ENCODE measurements around the gene FBF1. TPM values are rescaled to one million over a fixed set of nuclear protein-coding genes. Genes with fewer than 3 reads are reported as not detected.

Gene FBF1
- total and polyA plus RNA-seq, 9 of the 15 experiments (the other 6 are each of a cell fraction or from before 2014, with no cell fraction given): 0.46 to 14.9 (median 7.5) TPM

DNA sequence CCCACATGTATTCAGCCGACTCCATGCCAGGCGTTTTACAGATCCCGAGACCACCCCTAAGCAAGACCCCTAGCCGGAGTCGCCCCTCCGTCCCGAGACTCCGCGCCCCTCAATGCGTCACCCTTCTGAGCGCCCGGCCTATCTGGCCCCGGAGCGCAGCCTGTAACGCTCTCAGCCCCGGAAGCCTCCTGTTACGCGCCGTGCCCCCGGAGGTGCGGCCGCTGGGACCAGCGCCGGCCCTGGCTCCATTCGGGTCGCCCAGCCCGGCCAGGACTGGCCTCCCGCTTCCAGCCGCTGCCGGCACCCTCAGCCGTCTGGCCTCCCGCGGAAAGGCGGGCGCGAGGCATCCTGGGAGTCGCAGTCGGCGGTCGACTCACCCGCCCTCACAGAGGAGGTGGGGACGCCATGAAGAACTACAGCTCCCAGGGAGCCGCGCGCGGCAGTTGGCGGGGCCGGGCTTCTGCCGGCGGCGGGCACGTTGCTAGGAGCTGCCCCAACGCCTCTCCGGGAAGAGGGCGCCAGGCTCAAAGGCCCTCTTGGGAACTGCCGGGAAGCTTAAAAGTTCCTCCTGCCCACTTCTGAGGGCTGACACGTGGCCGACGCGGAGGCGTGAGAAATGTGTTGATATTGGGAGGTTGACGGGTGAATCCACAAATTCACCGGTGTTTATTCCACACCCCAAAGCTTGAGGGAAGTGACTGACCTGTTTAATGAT, at the start of gene FBF1 (continued):
- TF ChIP-seq, protein P1, sequence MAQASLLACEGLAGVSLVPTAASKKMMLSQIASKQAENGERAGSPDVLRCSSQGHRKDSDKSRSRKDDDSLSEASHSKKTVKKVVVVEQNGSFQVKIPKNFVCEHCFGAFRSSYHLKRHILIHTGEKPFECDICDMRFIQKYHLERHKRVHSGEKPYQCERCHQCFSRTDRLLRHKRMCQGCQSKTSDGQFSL (CRISPR knock-in tag; IDR thresholded peaks at IDR 0.05): no peak
- TF ChIP-seq, protein P1 (tag; IDR thresholded peaks at IDR 0.05): no peak
- TF ChIP-seq SP2 (IDR thresholded peaks at IDR 0.05; ENCODE audit: extremely low read depth, low read depth, low read length, poor library complexity, severe bottlenecking) (no peak), ZBTB8A (IDR thresholded peaks at IDR 0.05; ENCODE audit: partially characterized antibody) (no peak), ZSCAN32 (CRISPR knock-in tag; IDR thresholded peaks at IDR 0.05) (no peak), SRSF1 (IDR thresholded peaks at IDR 0.05; ENCODE audit: low read depth, low read length) (0 out of 2 replicates have a peak, but pooled peaks have one; percentile 74), TBP (optimal IDR thresholded peaks at IDR 0.05; ENCODE audit: low read depth, low read length) (peak; percentile 93), ATF1 (CRISPR knock-in tag; IDR thresholded peaks at IDR 0.05) (no peak), ATF1 (tag; IDR thresholded peaks at IDR 0.05) (peak; percentile 68), BRCA1 (IDR thresholded peaks at IDR 0.05) (no peak), BRCA1 (CRISPR knock-in tag; IDR thresholded peaks at IDR 0.05) (no peak), ZNF507 (tag; conservative IDR thresholded peaks at IDR 0.05) (no peak), NR3C1 (CRISPR knock-in tag; IDR thresholded peaks at IDR 0.05) (peak; percentile 65; the same call in 1 of the 2 replicates), SLC30A9 (CRISPR knock-in tag; IDR thresholded peaks at IDR 0.05) (no peak), ZNF830 (CRISPR knock-in tag; IDR thresholded peaks at IDR 0.05) (no peak), PHF20 (IDR thresholded peaks at IDR 0.05; ENCODE audit: partially characterized antibody) (peak; percentile 90), ZC3H4 (CRISPR knock-in tag; IDR thresholded peaks at IDR 0.05; ENCODE audit: borderline replicate concordance) (no peak), TAF1 (IDR thresholded peaks at IDR 0.05; ENCODE audit: control insufficient read depth, extremely low read depth, insufficient read depth, low read length, severe bottlenecking) (peak; percentile 92), CBX5 (IDR thresholded peaks at IDR 0.05; ENCODE audit: borderline replicate concordance, low read depth) (0 out of 2 replicates have a peak, but pooled peaks have one; percentile 15)
- TF ChIP-seq, protein P2, sequence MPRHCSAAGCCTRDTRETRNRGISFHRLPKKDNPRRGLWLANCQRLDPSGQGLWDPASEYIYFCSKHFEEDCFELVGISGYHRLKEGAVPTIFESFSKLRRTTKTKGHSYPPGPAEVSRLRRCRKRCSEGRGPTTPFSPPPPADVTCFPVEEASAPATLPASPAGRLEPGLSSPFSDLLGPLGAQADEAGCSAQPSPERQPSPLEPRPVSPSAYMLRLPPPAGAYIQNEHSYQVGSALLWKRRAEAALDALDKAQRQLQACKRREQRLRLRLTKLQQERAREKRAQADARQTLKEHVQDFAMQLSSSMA (CRISPR knock-in tag; IDR thresholded peaks at IDR 0.05): 0 out of 2 replicates have a peak, but pooled peaks have one; percentile 21
- TF ChIP-seq, protein P3, sequence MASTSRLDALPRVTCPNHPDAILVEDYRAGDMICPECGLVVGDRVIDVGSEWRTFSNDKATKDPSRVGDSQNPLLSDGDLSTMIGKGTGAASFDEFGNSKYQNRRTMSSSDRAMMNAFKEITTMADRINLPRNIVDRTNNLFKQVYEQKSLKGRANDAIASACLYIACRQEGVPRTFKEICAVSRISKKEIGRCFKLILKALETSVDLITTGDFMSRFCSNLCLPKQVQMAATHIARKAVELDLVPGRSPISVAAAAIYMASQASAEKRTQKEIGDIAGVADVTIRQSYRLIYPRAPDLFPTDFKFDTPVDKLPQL (IDR thresholded peaks at IDR 0.05; ENCODE audit: extremely low read depth, insufficient read length): no peak
- TF ChIP-seq, protein P4, sequence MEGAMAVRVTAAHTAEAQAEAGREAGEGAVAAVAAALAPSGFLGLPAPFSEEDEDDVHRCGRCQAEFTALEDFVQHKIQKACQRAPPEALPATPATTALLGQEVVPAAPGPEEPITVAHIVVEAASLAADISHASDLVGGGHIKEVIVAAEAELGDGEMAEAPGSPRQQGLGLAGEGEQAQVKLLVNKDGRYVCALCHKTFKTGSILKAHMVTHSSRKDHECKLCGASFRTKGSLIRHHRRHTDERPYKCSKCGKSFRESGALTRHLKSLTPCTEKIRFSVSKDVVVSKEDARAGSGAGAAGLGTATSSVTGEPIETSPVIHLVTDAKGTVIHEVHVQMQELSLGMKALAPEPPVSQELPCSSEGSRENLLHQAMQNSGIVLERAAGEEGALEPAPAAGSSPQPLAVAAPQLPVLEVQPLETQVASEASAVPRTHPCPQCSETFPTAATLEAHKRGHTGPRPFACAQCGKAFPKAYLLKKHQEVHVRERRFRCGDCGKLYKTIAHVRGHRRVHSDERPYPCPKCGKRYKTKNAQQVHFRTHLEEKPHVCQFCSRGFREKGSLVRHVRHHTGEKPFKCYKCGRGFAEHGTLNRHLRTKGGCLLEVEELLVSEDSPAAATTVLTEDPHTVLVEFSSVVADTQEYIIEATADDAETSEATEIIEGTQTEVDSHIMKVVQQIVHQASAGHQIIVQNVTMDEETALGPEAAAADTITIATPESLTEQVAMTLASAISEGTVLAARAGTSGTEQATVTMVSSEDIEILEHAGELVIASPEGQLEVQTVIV (CRISPR knock-in tag; IDR thresholded peaks at IDR 0.05; ENCODE audit: borderline replicate concordance): no peak
- TF ChIP-seq, protein P5, sequence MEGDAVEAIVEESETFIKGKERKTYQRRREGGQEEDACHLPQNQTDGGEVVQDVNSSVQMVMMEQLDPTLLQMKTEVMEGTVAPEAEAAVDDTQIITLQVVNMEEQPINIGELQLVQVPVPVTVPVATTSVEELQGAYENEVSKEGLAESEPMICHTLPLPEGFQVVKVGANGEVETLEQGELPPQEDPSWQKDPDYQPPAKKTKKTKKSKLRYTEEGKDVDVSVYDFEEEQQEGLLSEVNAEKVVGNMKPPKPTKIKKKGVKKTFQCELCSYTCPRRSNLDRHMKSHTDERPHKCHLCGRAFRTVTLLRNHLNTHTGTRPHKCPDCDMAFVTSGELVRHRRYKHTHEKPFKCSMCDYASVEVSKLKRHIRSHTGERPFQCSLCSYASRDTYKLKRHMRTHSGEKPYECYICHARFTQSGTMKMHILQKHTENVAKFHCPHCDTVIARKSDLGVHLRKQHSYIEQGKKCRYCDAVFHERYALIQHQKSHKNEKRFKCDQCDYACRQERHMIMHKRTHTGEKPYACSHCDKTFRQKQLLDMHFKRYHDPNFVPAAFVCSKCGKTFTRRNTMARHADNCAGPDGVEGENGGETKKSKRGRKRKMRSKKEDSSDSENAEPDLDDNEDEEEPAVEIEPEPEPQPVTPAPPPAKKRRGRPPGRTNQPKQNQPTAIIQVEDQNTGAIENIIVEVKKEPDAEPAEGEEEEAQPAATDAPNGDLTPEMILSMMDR (IDR thresholded peaks at IDR 0.05 in 2 of 3, conservative IDR thresholded peaks at IDR 0.05 in 1 of 3; ENCODE audit: insufficient read depth in 2 of 3, low read depth in 1 of 3, low read length in 3 of 3): no peak; a peak in 1 of 6 replicates
